ENCODE measurements around the gene PRMT5.

PRMT5 gene

DNA sequence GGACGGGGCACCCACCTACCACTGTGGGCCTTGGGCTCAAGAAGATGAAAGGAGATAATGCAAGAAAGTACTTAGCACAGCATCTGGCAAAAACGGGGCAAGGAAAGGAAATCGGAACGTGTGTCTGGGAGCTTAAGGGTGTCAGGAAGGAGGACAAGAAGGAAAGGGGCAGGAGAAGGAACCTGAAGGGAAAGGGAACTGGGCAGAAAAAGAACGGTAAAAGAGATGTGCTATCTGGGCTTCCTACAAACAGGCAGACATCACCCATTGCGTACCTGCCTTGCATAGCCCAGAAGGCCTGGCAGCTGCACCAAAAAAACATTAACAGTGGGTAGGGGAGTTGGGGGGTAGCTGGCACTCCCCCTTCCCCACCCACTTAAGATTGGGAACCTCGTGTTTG lies 47.1 kb downstream of the PRMT5 start:
- TF ChIP-seq SUZ12 (IDR thresholded peaks at IDR 0.05) (no peak), SP1 (IDR thresholded peaks at IDR 0.05) (no peak), FOXM1 (IDR thresholded peaks at IDR 0.05; ENCODE audit: borderline replicate concordance) (no peak), FOXK2 (IDR thresholded peaks at IDR 0.05) (no peak), HDGF (IDR thresholded peaks at IDR 0.05; ENCODE audit: borderline replicate concordance) (no peak), ARNT (IDR thresholded peaks at IDR 0.05) (no peak), L3MBTL2 (conservative IDR thresholded peaks at IDR 0.05) (no peak), NFRKB (IDR thresholded peaks at IDR 0.05) (no peak), ZNF384 (IDR thresholded peaks at IDR 0.05) (no peak), CTBP1 (IDR thresholded peaks at IDR 0.05; ENCODE audit: borderline replicate concordance) (no peak), LEF1 (IDR thresholded peaks at IDR 0.05; ENCODE audit: borderline replicate concordance) (no peak), ELF4 (IDR thresholded peaks at IDR 0.05) (no peak), FOXA1 (IDR thresholded peaks at IDR 0.05) (no peak), BHLHE40 (IDR thresholded peaks at IDR 0.05; ENCODE audit: borderline replicate concordance) (no peak), TARDBP (IDR thresholded peaks at IDR 0.05) (no peak), PKNOX1 (IDR thresholded peaks at IDR 0.05) (no peak)
- ChIA-PET CTCF (interaction anchor here (0.6 to 3.3 kb wide), 3 partner anchors 9 to 311 kb away, joined by 6 to 30 read pairs (median 6); partner anchors contain the start of gene LRP10), POLR2A (interaction anchor here (2.1 kb wide), 1 partner anchor 9 kb away, joined by 9 read pairs; no protein-coding TSS in a partner anchor)

DNA sequence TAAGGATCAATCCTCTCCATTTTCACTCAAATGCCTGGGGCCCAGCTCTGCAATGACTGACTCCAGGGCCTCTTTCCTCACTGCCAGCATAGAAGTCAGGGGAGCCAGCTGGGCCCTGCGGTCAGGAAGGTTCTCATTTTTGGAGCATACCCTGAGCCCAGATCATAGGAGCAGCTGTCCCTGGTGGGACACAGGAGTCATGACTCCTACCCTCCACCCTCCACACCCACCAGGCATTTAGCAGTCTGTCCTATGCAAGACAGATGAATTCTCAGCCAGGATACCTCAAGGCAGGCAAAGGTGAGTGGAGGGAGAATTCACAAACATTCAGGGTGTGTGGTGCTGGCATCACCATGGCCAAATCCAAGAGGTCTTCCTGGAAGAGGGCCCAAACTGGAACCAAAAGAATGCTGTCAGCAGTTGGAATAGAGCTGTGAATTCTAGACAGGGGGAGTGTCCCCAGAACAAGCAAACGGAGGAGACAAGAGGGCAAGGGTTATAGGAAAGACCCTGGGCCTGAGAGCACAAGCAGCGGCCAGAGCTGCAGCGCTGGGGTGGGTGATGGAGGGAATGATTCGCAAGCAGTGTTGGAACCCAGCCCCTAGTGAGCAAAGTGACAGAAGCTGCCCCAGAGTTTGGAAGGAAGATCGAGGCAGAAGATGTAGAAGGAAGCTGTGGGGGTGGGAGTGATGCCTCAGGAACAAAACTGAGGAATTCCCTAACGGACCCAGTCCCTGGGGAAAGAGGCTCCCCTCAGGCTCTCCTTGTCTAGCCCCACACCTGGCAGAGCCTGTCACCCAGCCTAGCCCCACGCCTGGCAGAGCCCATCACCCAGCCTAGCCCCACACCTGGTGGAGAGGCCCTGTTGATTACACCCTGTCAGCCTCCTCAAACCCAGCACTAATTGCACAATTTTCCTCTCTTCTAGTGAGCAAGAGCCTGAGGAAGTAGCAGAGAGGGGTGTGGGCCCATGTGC lies 50.6 kb downstream of the PRMT5 start:
- ChIA-PET POLR2A (interaction anchor here (0.6 to 1.2 kb wide), 3 partner anchors 8 to 1315 kb away, joined by 3 read pairs; partner anchors contain the start of gene RBM23), CTCF (interaction anchor here (0.7 kb wide), 1 partner anchor 123 kb away, joined by 3 read pairs; no protein-coding TSS in a partner anchor)
- no peak for TF ChIP-seq FOXM1 (IDR thresholded peaks at IDR 0.05; ENCODE audit: borderline replicate concordance)
- no peak for TF ChIP-seq ELF4 (IDR thresholded peaks at IDR 0.05)
- TF ChIP-seq SUZ12 (IDR thresholded peaks at IDR 0.05) = no peak
- no peak for TF ChIP-seq HDGF (IDR thresholded peaks at IDR 0.05; ENCODE audit: borderline replicate concordance)
- no peak for TF ChIP-seq CTBP1 (IDR thresholded peaks at IDR 0.05; ENCODE audit: borderline replicate concordance)
- TF ChIP-seq BHLHE40 (IDR thresholded peaks at IDR 0.05; ENCODE audit: borderline replicate concordance) = no peak
- no peak for TF ChIP-seq SP1 (IDR thresholded peaks at IDR 0.05)
- TF ChIP-seq TARDBP (IDR thresholded peaks at IDR 0.05) = no peak
- TF ChIP-seq FOXA1 (IDR thresholded peaks at IDR 0.05) = no peak
- TF ChIP-seq L3MBTL2 (conservative IDR thresholded peaks at IDR 0.05) = no peak
- DNase-seq (ENCODE audit: extremely low spot score) = no peak

More for the DNA sequence above, 47.1 kb downstream of the PRMT5 start:
- no peak for DNase-seq (ENCODE audit: extremely low spot score)

DNA sequence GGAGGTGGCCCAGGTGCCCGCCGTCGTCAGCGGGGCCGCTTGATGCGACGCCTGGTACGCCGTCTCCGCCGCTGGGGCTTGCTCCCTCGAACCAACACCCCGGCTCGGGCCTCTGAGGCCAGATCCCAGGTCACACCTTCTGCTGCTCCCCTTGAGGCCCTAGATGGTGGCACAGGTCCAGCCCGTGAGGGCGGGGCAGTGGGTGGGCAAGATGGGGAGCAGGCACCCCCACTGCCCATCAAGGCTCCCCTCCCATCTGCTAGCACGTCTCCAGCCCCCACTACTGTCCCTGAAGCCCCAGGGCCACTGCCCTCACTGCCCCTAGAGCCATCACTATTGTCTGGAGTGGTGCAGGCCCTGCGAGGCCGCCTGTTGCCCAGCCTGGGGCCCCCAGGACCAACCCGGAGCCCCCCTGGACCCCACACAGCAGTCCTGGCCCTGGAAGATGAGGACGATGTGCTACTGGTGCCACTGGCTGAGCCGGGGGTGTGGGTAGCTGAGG lies 52.1 kb downstream of the PRMT5 start:
- ChIA-PET CTCF (no interaction called here), POLR2A (interaction anchor here (1.2 kb wide), 1 partner anchor 9 kb away, joined by 3 read pairs; no protein-coding TSS in a partner anchor)
- TF ChIP-seq FOXK2 (IDR thresholded peaks at IDR 0.05) = no peak
- TF ChIP-seq SP1 (IDR thresholded peaks at IDR 0.05) = no peak
- no peak for TF ChIP-seq NFRKB (IDR thresholded peaks at IDR 0.05)
- no peak for TF ChIP-seq BHLHE40 (IDR thresholded peaks at IDR 0.05; ENCODE audit: borderline replicate concordance)
- TF ChIP-seq ZNF384 (IDR thresholded peaks at IDR 0.05) = no peak
- no peak for TF ChIP-seq FOXM1 (IDR thresholded peaks at IDR 0.05; ENCODE audit: borderline replicate concordance)
- no peak for TF ChIP-seq CTBP1 (IDR thresholded peaks at IDR 0.05; ENCODE audit: borderline replicate concordance)
- TF ChIP-seq L3MBTL2 (conservative IDR thresholded peaks at IDR 0.05) = no peak
- no peak for TF ChIP-seq LEF1 (IDR thresholded peaks at IDR 0.05; ENCODE audit: borderline replicate concordance)
- TF ChIP-seq PKNOX1 (IDR thresholded peaks at IDR 0.05) = no peak
- TF ChIP-seq ELF4 (IDR thresholded peaks at IDR 0.05) = no peak
- no peak for TF ChIP-seq SUZ12 (IDR thresholded peaks at IDR 0.05)
- TF ChIP-seq HDGF (IDR thresholded peaks at IDR 0.05; ENCODE audit: borderline replicate concordance) = no peak
- DNase-seq (ENCODE audit: extremely low spot score) = no peak

DNA sequence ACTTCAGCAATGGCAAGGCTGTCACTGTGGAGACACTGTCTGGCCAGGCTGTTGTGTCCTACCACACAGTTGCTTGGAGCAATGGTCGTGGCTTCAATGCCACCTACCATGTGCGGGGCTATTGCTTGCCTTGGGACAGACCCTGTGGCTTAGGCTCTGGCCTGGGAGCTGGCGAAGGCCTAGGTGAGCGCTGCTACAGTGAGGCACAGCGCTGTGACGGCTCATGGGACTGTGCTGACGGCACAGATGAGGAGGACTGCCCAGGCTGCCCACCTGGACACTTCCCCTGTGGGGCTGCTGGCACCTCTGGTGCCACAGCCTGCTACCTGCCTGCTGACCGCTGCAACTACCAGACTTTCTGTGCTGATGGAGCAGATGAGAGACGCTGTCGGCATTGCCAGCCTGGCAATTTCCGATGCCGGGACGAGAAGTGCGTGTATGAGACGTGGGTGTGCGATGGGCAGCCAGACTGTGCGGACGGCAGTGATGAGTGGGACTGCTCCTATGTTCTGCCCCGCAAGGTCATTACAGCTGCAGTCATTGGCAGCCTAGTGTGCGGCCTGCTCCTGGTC lies 53.3 kb downstream of the PRMT5 start:
- no peak for DNase-seq (ENCODE audit: extremely low spot score)
- TF ChIP-seq BHLHE40 (IDR thresholded peaks at IDR 0.05; ENCODE audit: borderline replicate concordance) = no peak
- TF ChIP-seq ARNT (IDR thresholded peaks at IDR 0.05) = no peak
- no peak for TF ChIP-seq FOXK2 (IDR thresholded peaks at IDR 0.05)
- POLR2A ChIA-PET = interaction anchor here (1.2 kb wide), 1 partner anchor 9 kb away, joined by 3 read pairs; no protein-coding TSS in a partner anchor
- CTCF ChIA-PET = no interaction called here

DNA sequence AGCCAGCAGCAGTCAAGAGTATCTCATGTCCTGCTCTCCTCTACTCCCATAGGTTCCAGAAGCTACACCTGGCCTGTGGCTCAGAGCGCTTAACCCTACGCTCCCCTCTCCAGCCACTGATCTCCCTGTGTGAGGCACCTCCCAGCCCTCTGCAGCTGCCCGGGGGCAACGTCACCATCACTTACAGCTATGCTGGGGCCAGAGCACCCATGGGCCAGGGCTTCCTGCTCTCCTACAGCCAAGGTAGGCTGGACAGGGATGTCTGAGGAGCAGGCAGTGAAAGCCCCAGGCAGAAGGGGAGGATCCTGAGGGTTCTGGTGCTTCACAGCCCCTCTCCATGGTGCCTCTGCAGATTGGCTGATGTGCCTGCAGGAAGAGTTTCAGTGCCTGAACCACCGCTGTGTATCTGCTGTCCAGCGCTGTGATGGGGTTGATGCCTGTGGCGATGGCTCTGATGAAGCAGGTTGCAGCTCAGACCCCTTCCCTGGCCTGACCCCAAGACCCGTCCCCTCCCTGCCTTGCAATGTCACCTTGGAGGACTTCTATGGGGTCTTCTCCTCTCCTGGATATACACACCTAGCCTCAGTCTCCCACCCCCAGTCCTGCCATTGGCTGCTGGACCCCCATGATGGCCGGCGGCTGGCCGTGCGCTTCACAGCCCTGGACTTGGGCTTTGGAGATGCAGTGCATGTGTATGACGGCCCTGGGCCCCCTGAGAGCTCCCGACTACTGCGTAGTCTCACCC lies 54.0 kb downstream of the PRMT5 start:
- POLR2A ChIA-PET = interaction anchor here (1.2 kb wide), 1 partner anchor 9 kb away, joined by 3 read pairs; no protein-coding TSS in a partner anchor
- DNase-seq (ENCODE audit: extremely low spot score) = no peak
- CTCF ChIA-PET = no interaction called here
- no peak for TF ChIP-seq LEF1 (IDR thresholded peaks at IDR 0.05; ENCODE audit: borderline replicate concordance)
- TF ChIP-seq HDGF (IDR thresholded peaks at IDR 0.05; ENCODE audit: borderline replicate concordance) = no peak
- TF ChIP-seq L3MBTL2 (conservative IDR thresholded peaks at IDR 0.05) = no peak
- no peak for TF ChIP-seq FOXA1 (IDR thresholded peaks at IDR 0.05)
- no peak for TF ChIP-seq ZNF384 (IDR thresholded peaks at IDR 0.05)
- TF ChIP-seq NFRKB (IDR thresholded peaks at IDR 0.05) = no peak
- no peak for TF ChIP-seq CTBP1 (IDR thresholded peaks at IDR 0.05; ENCODE audit: borderline replicate concordance)
- TF ChIP-seq FOXK2 (IDR thresholded peaks at IDR 0.05) = no peak
- TF ChIP-seq BHLHE40 (IDR thresholded peaks at IDR 0.05; ENCODE audit: borderline replicate concordance) = no peak
- no peak for TF ChIP-seq FOXM1 (IDR thresholded peaks at IDR 0.05; ENCODE audit: borderline replicate concordance)
- no peak for TF ChIP-seq ELF4 (IDR thresholded peaks at IDR 0.05)
- no peak for TF ChIP-seq TARDBP (IDR thresholded peaks at IDR 0.05)
- TF ChIP-seq SP1 (IDR thresholded peaks at IDR 0.05) = no peak
- TF ChIP-seq ARNT (IDR thresholded peaks at IDR 0.05) = no peak
- no peak for TF ChIP-seq SUZ12 (IDR thresholded peaks at IDR 0.05)
- no peak for TF ChIP-seq PKNOX1 (IDR thresholded peaks at IDR 0.05)

Measured in HEK293T (cell line).